ENCODE measurements around the gene TSFM. TPM values are rescaled to one million over a fixed set of nuclear protein-coding genes. Genes with fewer than 3 reads are reported as not detected.
A peak's percentile ranks its signal among the peaks of the same experiment; 100 is the strongest.

Gene TSFM
- total RNA-seq, 4 donors from 2014 or later: 1.4 to 23.2 (median 18.9) TPM

DNA sequence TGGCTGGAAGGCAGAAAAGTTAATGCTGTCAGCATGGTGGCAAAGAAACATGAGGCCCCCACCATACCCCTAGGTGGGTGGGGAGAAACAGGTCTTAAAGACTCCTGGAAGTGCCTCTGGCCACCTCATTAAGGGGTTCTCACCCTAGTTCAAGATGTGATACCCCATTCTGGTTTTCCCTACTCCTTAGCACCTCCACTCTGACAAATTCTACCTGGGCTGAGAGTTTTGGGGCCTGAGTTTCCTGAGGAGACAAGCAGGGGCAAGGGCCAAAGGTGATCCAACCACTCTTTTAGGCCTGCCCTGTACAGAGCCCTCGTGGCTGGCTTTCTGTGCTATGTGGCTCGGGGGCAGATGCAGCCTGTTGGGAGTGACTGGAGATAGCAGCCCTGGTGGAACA, 43.8 kb downstream of the TSFM start:
- intact Hi-C loops (cut with DNase I; ENCODE audit: low total_unique reads): no loop called here
- no peak overlapping the region for H3K4me3 ChIP-seq
- peaks cover 7 to 27% (median 14%) of the 10 kb centered on the region in 4 donors for H3K4me1 ChIP-seq
- 96% methylated on average over 2 of the region's 2 CpGs; no CpG with 5 or more reads in 1 of the 2 donors for WGBS, 2 donors (ENCODE audit: low coverage in 1 of 2)
- DNase-seq: no peak
- peaks cover 0 to 76% (median 42%) of the 10 kb centered on the region in 4 donors for H3K36me3 ChIP-seq
- in situ Hi-C loops (cut with MboI; ENCODE audit: low pct_ligation_motif_present in 1 of 4, low pct_unique_long_range_greater_than_20kb in 1 of 4, low sequenced_read_pairs in 3 of 4): loop anchor here in 2 of 4 donors (5.0 kb wide), 1 partner anchor 81 kb away; no protein-coding TSS in a partner anchor
- H3K9me3 ChIP-seq: no peaks in the 10 kb centered on the region
- no peak overlapping the region for H3K27ac ChIP-seq
- H3K27me3 ChIP-seq: no peaks in the 10 kb centered on the region
- TF ChIP-seq POLR2A (IDR thresholded peaks at IDR 0.05) (no peak), POLR2AphosphoS5 (IDR thresholded peaks at IDR 0.05) (no peak), EP300 (IDR thresholded peaks at IDR 0.05; ENCODE audit: low read depth) (no peak), CTCF (IDR thresholded peaks at IDR 0.05) (no peak)

DNA sequence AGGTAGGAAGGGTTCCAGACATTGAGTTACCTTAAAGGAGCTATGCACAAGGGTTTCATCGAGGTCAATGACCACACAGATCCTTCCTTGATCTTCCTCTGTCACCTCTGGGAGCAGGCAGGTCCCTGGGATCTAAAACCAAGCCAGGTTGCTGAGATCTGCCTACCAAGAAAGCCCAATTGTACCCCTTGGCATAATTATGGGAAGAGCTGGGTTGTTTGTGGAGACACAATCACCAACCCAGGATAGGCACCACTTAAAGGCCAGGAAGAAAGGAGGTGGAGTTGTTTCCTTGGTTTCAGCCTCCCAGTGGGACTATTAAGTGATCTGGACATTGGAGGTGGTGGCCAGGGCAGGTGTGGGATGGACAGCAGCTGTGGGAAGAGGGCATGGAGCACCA, 44.4 kb downstream of the TSFM start:
- TF ChIP-seq POLR2AphosphoS5 (IDR thresholded peaks at IDR 0.05): no peak
- TF ChIP-seq CTCF (IDR thresholded peaks at IDR 0.05): no peak
- no peak for TF ChIP-seq EP300 (IDR thresholded peaks at IDR 0.05; ENCODE audit: low read depth)
- TF ChIP-seq POLR2A (IDR thresholded peaks at IDR 0.05): no peak
- Histone ChIP-seq H3K36me3 (peaks cover 0 to 71% (median 40%) of the 10 kb centered on the region in 4 donors), H3K9me3 (no peaks in the 10 kb centered on the region), H3K4me1 (peaks cover 13 to 33% (median 20%) of the 10 kb centered on the region in 4 donors), H3K4me3 (no peak overlapping the region), H3K27ac (no peak overlapping the region), H3K27me3 (no peaks in the 10 kb centered on the region)
- intact Hi-C loops (cut with DNase I; ENCODE audit: low total_unique reads): no loop called here
- 67% methylated on average over 1 of the region's 1 CpG; no CpG with 5 or more reads in 1 of the 2 donors for WGBS, 2 donors (ENCODE audit: low coverage in 1 of 2)
- DNase-seq: no peak
- in situ Hi-C loops (cut with MboI; ENCODE audit: low pct_ligation_motif_present in 1 of 4, low pct_unique_long_range_greater_than_20kb in 1 of 4, low sequenced_read_pairs in 3 of 4): loop anchor here in 2 of 4 donors (5.0 kb wide), 1 partner anchor 80 kb away; no protein-coding TSS in a partner anchor

GRCh38 chr12:57829025-57829777, 46.6 kb downstream of the TSFM start:
- Histone ChIP-seq H3K27ac (peak overlapping the region in 1 of 4 donors; percentile 85), H3K9me3 (no peaks in the 10 kb centered on the region), H3K27me3 (no peaks in the 10 kb centered on the region), H3K36me3 (peaks cover 0 to 49% (median 28%) of the 10 kb centered on the region in 4 donors), H3K4me3 (no peak overlapping the region), H3K4me1 (peaks cover 33 to 55% (median 41%) of the 10 kb centered on the region in 4 donors)
- DNase-seq: no peak
- WGBS, 2 donors (ENCODE audit: low coverage in 1 of 2): 70% methylated on average over 10 of the region's 10 CpGs; no CpG with 5 or more reads in 1 of the 2 donors
- in situ Hi-C loops (cut with MboI; ENCODE audit: low pct_ligation_motif_present in 1 of 4, low pct_unique_long_range_greater_than_20kb in 1 of 4, low sequenced_read_pairs in 3 of 4) (loop anchor here in 2 of 4 donors (5.0 kb wide), 1 partner anchor 78 kb away; no protein-coding TSS in a partner anchor), intact Hi-C loops (cut with DNase I; ENCODE audit: low total_unique reads) (no loop called here)
- TF ChIP-seq CTCF (IDR thresholded peaks at IDR 0.05) (no peak), EP300 (IDR thresholded peaks at IDR 0.05; ENCODE audit: low read depth) (no peak)

- TF ChIP-seq POLR2AphosphoS5 (IDR thresholded peaks at IDR 0.05) (no peak), EP300 (IDR thresholded peaks at IDR 0.05; ENCODE audit: low read depth) (no peak), CTCF (IDR thresholded peaks at IDR 0.05) (no peak), POLR2A (IDR thresholded peaks at IDR 0.05) (no peak)
- 80 to 87% methylated on average over 1 to 2 of the region's 2 CpGs for WGBS, 2 donors (ENCODE audit: low coverage in 1 of 2)
- DNase-seq: no peak
- in situ Hi-C loops (cut with MboI; ENCODE audit: low pct_ligation_motif_present in 1 of 4, low pct_unique_long_range_greater_than_20kb in 1 of 4, low sequenced_read_pairs in 3 of 4) (loop anchor here in 2 of 4 donors (5.0 to 10.0 kb wide), 2 partner anchors 74 to 77 kb away; no protein-coding TSS in a partner anchor), intact Hi-C loops (cut with DNase I; ENCODE audit: low total_unique reads) (loop anchor here (2.0 kb wide), 1 partner anchor 68 kb away; no protein-coding TSS in a partner anchor)
- peaks cover 45 to 67% (median 52%) of the 10 kb centered on the region in 4 donors for H3K4me1 ChIP-seq
- H3K27ac ChIP-seq: peak overlapping the region in 3 of 4 donors; percentile 66 to 98 (median 85)
- no peaks in the 10 kb centered on the region for H3K9me3 ChIP-seq
- H3K4me3 ChIP-seq: no peak overlapping the region
- H3K27me3 ChIP-seq: no peaks in the 10 kb centered on the region
- peaks cover 0 to 37% (median 22%) of the 10 kb centered on the region in 4 donors for H3K36me3 ChIP-seq
Measured at GRCh38 chr12:57830393-57830792, 47.8 kb downstream of the TSFM start.
